Right atrium auricular region (tissue), 2 donors: ENCODE data around the gene RPTOR. TPM values are rescaled to one million over a fixed set of nuclear protein-coding genes. Genes with fewer than 3 reads are reported as not detected.

ENCODE experiments used
- DNase-seq: peaks from one replicate; pipeline ENCODE4 v3.0.0-alpha.2; 2019; ENCODE audit warnings: low spot score
- H3K27ac ChIP-seq, 2 donors: fragments of 200-600 bp; sonication (generic); 1 replicate in 1 of 2; 2 replicates in 1 of 2; pipeline ENCODE4 v1.5.1; 2016 to 2019
- H3K27me3 ChIP-seq, 2 donors: fragments of 200-600 bp; sonication (generic); one replicate each; pipeline versions ENCODE4 v1.5.1 to v1.6.0; 2017 to 2019
- H3K36me3 ChIP-seq: fragments of 200-600 bp; sonication (generic); one replicate; pipeline ENCODE4 v1.5.1; 2016
- H3K4me1 ChIP-seq, 2 donors: fragments of 200-600 bp; sonication (generic); one replicate each; pipeline versions ENCODE4 v1.5.1 to v1.6.0; 2017 to 2019
- H3K4me3 ChIP-seq, 2 donors: fragments of 200-600 bp; sonication (generic); 1 replicate in 1 of 2; 2 replicates in 1 of 2; pipeline ENCODE4 v1.5.1; 2017 to 2019; ENCODE audit warnings: mild to moderate bottlenecking in 1 of 2, moderate library complexity in 1 of 2
- H3K9me3 ChIP-seq, 2 donors: fragments of 200-600 bp; sonication (generic); one replicate each; pipeline ENCODE4 v1.5.1; 2019
- CTCF ChIP-seq, 2 donors: fragments of 200-600 bp; sonication (generic); IDR thresholded peaks; one replicate each; pipeline ENCODE4 v1.5.1; 2019; ENCODE audit warnings: antibody characterized with exemption in 2 of 2
- total RNA-seq, 2 donors: library from RNA; depleted of rRNA; stranded (reverse); fragments of >200 nt; gene quantifications; one replicate each; pipeline ENCODE4 v1.1.0, GENCODE V29; 2016

The RPTOR gene
- total RNA-seq, 2 donors from 2014 or later = 19.9 to 22.6 TPM

DNA sequence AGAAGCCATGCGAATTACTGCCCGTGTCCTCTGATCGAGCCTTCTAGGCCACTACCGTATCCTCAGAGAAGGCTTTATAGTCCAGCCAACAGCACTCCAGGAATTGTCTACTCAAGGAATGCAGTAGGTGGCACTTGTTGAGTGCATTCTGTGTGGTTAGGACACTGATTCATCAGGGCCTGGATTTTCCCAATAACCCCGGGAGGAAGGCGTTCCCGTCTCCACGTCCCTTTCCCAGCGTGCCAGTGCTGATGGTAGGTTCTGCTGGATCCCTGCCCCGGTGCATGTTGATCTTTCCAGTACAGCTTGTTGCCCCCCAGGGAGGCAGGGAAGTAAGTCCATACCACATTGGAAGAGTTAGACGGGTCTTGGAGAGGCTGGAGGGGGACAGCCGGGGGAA is 122.2 kb downstream of the RPTOR start:
- Histone ChIP-seq H3K36me3 (no peaks in the 10 kb centered on the region), H3K4me3 (no peak overlapping the region), H3K4me1 (no peaks in the 10 kb centered on the region), H3K27me3 (no peaks in the 10 kb centered on the region), H3K9me3 (no peaks in the 10 kb centered on the region), H3K27ac (no peak overlapping the region)
- DNase-seq = no peak
- TF ChIP-seq CTCF (IDR thresholded peaks at IDR 0.05) = no peak

DNA sequence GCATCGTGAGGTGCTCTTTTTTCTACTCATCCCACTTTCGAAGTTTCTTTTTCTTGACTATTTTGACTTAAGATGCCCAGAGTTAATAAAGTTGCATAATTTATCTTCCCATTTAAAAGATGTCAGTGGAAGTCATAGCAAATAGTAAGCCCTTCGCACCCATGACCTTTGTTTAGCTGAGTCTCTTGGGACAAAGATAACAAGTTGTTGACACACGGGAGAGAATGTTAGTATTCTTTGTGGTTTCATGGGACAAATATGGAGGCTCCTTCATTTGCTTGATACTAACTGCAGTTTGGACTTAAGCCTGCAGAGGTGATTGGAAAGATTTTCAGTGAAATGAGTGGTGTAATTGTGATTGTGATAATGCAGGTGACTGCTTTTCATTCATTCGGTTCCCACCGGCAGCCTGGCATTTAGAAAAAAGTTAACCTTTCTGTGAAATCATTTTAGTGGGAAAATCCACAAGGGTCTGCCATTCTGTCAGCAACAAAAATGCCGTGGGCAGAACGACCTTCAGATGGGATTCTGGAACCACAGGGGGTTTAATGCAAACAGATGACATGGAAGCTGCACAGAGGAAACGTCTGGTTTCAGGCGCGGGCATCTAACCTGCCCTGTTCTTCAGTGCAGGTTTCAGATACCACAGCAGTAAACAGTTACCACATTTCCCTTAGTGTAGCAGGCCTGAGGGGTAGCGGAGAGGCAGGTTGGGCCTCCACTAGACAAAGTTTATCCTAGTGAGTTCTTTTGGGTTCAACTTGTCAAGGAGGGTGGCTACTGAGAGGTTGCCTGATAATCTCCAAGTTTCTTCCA is 123.0 kb downstream of the RPTOR start:
- Histone ChIP-seq H3K4me3 (no peak overlapping the region), H3K36me3 (no peaks in the 10 kb centered on the region), H3K9me3 (no peaks in the 10 kb centered on the region), H3K27me3 (no peaks in the 10 kb centered on the region), H3K4me1 (no peaks in the 10 kb centered on the region), H3K27ac (no peak overlapping the region)
- no peak for TF ChIP-seq CTCF (IDR thresholded peaks at IDR 0.05)
- DNase-seq = no peak

DNA sequence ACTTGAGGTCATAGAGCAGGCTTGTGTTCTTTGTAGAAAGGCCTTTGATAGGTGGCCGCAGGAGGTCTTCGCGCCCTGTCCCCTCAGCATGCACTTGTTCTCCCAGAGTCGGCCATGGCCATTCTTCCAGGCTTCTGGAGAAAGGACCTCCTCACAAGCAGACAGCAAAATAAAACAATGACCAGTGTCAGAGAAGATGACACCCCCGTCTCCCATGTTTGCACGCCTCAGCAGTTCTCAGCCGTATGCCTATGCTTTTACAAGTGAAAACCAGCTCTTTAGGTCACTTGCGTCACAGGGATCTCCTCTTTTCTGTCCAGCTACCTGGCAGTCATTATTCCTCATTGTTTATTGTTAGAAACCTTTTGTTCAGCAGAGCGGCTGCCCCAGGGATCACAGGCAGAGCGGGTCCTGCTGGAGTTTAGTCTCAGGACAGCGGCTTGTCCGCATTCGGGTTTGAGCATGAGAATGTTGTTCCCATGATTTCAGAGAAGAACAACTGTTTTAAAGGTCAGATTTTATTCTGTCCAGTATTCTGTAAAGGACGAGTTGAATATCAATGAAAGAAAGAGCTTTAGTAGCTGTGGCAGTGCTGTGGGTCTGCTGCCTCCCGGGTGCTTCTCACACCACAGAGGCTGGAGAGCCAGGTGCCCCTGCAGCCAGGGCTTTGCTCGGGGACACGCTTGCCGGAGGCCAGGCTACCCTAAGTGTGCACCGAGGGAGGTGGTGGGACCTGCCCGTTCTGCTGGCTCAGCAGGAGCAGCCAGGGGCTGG is 123.9 kb downstream of the RPTOR start:
- H3K4me1 ChIP-seq = no peaks in the 10 kb centered on the region
- H3K27ac ChIP-seq = no peak overlapping the region
- H3K27me3 ChIP-seq = no peaks in the 10 kb centered on the region
- H3K4me3 ChIP-seq = no peak overlapping the region
- H3K36me3 ChIP-seq = no peaks in the 10 kb centered on the region
- H3K9me3 ChIP-seq = no peaks in the 10 kb centered on the region
- no peak for DNase-seq
- no peak for TF ChIP-seq CTCF (IDR thresholded peaks at IDR 0.05)

DNA sequence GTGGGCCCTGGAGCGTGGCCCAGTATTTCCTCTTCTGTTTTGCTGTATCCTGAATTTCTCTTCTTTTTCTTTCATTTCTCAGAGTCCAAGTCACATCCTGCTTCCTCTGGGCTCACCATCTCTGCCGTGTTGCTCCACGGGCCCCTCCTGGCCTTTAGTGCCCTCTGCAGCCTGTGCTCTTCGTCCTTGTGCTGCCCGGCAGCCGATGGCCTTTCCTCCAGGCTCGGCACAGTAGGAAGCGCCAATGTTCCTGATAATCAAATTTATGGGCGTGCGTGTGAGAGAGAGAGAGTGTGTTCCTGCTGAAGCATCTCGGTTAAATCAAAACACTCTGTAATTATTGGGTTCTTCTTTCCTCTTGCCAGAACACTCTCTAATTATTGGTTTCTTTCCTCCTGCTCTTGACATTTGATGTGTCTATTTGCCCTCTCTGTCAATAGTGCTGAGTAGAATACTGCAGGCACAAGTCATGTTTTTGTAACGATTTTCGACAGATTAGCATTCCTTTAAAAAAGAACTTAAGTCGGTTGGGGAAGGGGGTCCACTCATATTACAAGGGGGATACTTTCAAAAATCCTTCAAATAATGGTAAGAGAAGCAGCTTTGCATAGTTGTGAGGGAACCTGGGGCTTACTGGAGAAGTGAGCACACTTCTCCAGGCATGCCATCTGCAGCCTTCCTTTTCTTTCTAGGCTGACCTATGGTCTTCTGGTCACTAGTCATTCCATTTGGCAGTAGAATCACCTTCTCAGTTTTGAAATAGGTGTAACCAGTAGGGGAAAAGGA is 126.6 kb downstream of the RPTOR start:
- no peak for TF ChIP-seq CTCF (IDR thresholded peaks at IDR 0.05)
- Histone ChIP-seq H3K36me3 (no peaks in the 10 kb centered on the region), H3K27me3 (no peaks in the 10 kb centered on the region), H3K9me3 (no peaks in the 10 kb centered on the region), H3K4me3 (no peak overlapping the region), H3K27ac (no peak overlapping the region), H3K4me1 (no peaks in the 10 kb centered on the region)
- no peak for DNase-seq

DNA sequence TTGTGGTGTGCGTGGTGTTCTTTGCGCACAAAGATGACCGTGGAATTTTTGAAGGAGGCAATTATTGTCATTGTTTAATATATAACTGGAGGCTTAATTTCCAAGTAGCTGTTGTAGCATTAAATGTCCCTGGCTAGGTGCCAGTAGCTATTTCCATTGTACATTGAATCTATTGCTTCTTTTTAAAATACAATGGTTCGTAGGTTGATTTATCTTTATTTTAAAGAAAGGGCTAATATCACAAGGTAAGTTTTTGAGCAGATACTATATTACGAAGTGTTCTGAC is 127.1 kb downstream of the RPTOR start:
- H3K9me3 ChIP-seq = no peaks in the 10 kb centered on the region
- no peak for DNase-seq
- TF ChIP-seq CTCF (IDR thresholded peaks at IDR 0.05) = no peak
- no peaks in the 10 kb centered on the region for H3K4me1 ChIP-seq
- H3K27ac ChIP-seq = no peak overlapping the region
- no peaks in the 10 kb centered on the region for H3K27me3 ChIP-seq
- no peaks in the 10 kb centered on the region for H3K36me3 ChIP-seq
- H3K4me3 ChIP-seq = no peak overlapping the region
